Chondrocyte (in vitro differentiated cells): ENCODE measurements around the gene HLCS. TPM values are rescaled to one million over a fixed set of nuclear protein-coding genes. Genes with fewer than 3 reads are reported as not detected.

Experiments used
- DNase-seq: peaks from one replicate; pipeline ENCODE4 v3.0.0; 2021; ENCODE audit warnings: mixed read lengths, low spot score
- H3K27ac Mint-ChIP-seq: one replicate; pipeline ENCODE4 v1.8.0; 2021; ENCODE audit warnings: mild to moderate bottlenecking, moderate library complexity, mixed read lengths; ENCODE audit not compliant: unreplicated experiment
- H3K27me3 Mint-ChIP-seq: 2 replicates; pipeline ENCODE4 v1.8.0; 2021; ENCODE audit warnings: low read depth, mixed read lengths
- H3K36me3 Mint-ChIP-seq: 2 replicates; pipeline ENCODE4 v1.8.0; 2021; ENCODE audit warnings: low read depth, mixed read lengths
- H3K4me1 Mint-ChIP-seq: 2 replicates; pipeline ENCODE4 v1.8.0; 2021; ENCODE audit warnings: low read depth, mild to moderate bottlenecking, mixed read lengths
- H3K4me3 Mint-ChIP-seq: one replicate; pipeline ENCODE4 v1.8.0; 2021; ENCODE audit warnings: mild to moderate bottlenecking, moderate library complexity, mixed read lengths; ENCODE audit not compliant: unreplicated experiment
- H3K9me3 Mint-ChIP-seq: 2 replicates; pipeline ENCODE4 v1.8.0; 2021; ENCODE audit warnings: low read depth, mixed read lengths
- total RNA-seq: library from RNA; stranded (reverse); gene quantifications from 3 replicates; pipeline ENCODE4 v1.2.1, GENCODE V29; 2021
- TF ChIP-seq, protein P1 (sequence below): fragments of 200-600 bp; sonication (generic); IDR thresholded peaks from 2 replicates; pipeline ENCODE4 v1.5.0; 2021; ENCODE audit warnings: antibody characterized with exemption, mild to moderate bottlenecking, moderate library complexity

HLCS gene
- total RNA-seq, 1 donor from 2014 or later: 30.4 TPM

DNA sequence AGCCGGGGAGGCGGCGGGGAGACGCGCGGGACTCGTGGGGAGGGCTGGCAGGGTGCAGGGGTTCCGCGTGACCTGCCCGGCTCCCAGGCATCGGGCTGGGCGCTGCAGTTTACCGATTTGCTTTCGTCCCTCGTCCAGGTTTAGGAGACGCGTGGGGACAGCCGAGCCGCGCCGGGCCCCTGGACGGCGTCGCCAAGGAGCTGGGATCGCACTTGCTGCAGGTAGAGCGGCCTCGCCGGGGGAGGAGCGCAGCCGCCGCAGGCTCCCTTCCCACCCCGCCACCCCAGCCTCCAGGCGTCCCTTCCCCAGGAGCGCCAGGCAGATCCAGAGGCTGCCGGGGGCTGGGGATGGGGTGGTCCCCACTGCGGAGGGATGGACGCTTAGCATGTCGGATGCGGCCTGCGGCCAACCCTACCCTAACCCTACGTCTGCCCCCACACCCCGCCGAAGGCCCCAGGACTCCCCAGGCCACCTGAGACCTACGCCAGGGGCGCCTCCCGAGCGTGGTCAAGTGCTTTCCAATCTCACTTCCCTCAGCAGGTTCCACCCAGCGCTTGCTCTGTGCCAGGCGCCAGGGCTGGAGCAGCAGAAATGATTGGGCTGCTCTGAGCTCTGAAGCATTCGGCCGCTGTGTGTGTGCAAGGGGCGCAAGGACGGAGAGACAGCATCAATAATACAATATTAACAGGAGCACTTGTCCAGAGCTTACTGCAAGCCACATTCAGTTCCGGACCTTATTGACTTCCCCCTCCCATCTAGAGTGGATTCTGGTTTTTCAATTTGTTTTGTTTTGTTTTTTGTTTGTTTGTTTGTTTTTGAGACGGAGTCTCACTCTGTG lies 257.2 kb downstream of the HLCS start:
- no peak for DNase-seq
- Mint-ChIP-seq H3K4me3 (no peak overlapping the region), H3K9me3 (no peaks in the 10 kb centered on the region), H3K4me1 (peaks cover 22% of the 10 kb centered on the region), H3K27me3 (peaks cover 77% of the 10 kb centered on the region), H3K27ac (no peak overlapping the region), H3K36me3 (no peaks in the 10 kb centered on the region)
- TF ChIP-seq, protein P1, sequence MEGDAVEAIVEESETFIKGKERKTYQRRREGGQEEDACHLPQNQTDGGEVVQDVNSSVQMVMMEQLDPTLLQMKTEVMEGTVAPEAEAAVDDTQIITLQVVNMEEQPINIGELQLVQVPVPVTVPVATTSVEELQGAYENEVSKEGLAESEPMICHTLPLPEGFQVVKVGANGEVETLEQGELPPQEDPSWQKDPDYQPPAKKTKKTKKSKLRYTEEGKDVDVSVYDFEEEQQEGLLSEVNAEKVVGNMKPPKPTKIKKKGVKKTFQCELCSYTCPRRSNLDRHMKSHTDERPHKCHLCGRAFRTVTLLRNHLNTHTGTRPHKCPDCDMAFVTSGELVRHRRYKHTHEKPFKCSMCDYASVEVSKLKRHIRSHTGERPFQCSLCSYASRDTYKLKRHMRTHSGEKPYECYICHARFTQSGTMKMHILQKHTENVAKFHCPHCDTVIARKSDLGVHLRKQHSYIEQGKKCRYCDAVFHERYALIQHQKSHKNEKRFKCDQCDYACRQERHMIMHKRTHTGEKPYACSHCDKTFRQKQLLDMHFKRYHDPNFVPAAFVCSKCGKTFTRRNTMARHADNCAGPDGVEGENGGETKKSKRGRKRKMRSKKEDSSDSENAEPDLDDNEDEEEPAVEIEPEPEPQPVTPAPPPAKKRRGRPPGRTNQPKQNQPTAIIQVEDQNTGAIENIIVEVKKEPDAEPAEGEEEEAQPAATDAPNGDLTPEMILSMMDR: no peak

DNA sequence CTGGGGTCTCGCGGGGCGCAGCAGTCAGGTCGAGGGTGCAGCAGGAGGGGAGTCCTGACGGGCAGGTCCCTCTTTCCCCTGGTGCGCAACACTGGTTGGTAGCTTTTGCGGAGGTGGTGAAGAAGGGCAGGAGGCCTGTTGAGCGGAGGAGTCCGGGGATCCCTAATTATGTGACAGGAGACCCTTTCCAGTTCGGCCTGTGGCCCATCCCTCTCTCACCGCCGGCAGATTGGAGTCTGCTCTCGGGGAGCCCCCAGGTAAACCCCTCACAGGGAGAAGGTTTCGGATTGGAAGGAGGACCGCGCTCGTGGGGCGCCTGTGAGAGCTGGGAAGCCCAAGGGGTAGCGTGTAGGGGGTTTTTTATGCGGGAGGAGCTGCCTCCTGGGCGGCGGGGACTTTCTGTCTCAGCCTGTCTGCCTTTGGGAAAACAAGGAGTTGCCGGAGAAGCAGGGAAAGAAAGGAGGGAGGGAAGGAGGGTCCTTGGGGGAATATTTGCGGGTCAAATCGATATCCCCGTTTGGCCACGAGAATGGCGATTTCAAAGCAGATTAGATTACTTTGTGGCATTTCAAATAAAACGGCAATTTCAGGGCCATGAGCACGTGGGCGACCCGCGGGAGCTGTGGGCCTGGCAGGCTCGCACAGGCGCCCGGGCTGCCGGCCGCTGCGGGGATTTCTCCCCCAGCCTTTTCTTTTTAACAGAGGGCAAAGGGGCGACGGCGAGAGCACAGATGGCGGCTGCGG lies 258.0 kb downstream of the HLCS start:
- TF ChIP-seq, protein P1: no peak
- Mint-ChIP-seq H3K4me3 (peak overlapping the region; percentile 41), H3K4me1 (peaks cover 22% of the 10 kb centered on the region)

DNA sequence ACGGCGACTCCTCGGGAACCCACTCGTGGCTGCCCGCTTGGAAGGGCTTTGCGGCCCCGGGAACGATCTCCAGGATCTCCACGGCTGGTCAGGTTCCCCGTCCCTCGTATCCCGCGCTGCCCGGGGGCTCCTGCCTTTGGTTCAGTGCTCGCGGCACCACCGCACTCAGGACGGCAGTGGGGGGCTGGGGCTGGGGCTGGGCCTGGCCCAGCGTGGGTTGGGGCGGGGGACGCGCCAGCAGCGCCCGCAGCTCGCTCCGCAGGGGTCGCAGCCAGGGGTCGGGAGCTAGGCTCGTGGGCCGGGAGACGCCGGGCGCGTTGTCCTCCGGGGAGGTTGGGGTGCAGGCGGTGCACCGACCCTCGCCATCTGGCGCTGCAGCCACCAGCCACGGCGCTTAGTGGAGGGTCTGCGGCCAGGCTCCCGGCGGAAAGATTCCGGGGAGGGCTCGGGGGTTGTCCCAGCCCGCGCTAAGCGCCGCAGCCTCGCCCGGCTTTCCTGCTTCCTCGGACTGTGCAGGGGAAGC lies 258.6 kb downstream of the HLCS start:
- DNase-seq: no peak
- Mint-ChIP-seq H3K4me3 (peak overlapping the region; percentile 41), H3K27ac (no peak overlapping the region), H3K27me3 (peaks cover 79% of the 10 kb centered on the region), H3K36me3 (no peaks in the 10 kb centered on the region), H3K4me1 (peaks cover 22% of the 10 kb centered on the region), H3K9me3 (no peaks in the 10 kb centered on the region)
- TF ChIP-seq, protein P1: no peak

More for the DNA sequence above, 258.0 kb downstream of the HLCS start:
- H3K9me3 Mint-ChIP-seq: no peaks in the 10 kb centered on the region
- no peak overlapping the region for H3K27ac Mint-ChIP-seq
- DNase-seq: no peak
- H3K27me3 Mint-ChIP-seq: peaks cover 79% of the 10 kb centered on the region
- H3K36me3 Mint-ChIP-seq: no peaks in the 10 kb centered on the region

DNA sequence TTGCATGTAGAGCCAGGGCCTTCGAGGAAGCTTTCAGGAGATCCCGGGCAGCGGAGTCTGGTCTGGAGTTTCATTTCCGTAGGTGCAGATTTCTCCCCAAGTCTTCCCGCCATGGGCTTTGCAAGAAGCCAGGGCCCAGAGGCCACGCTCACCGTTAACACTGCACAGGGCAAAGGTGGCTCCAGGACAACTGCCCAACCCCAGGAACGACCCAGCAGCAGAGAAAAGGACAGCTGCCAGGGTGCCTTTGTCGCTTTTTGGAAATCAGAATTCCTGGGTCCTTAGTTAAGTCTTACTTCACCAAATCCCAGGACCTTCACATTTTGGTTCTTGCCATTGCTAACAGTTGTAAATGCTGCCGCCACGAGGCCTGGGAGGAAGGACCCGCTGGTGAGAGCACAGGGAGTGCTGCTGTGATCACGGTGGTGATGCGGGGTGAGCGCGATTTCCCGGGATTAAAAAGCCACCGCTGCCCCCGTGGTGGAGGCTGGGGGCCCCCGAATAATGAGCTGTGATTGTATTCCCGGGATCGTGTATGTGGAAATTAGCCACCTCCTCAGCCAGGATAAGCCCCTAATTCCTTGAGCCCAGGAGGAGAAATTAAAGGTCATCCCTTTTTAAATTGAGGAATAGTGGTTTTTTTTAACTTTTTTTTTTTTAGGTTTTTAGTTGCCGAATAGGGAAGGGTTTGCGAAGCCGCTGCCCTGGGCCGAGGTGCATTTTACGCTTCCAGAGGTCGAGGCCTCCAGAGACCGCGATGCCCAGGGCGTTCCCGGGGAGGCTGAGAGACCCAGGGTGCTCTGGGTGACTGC lies 259.3 kb downstream of the HLCS start:
- H3K4me1 Mint-ChIP-seq: peaks cover 22% of the 10 kb centered on the region
- no peak for DNase-seq
- no peak overlapping the region for H3K27ac Mint-ChIP-seq
- no peaks in the 10 kb centered on the region for H3K36me3 Mint-ChIP-seq
- TF ChIP-seq, protein P1: peak; percentile 64
- no peak overlapping the region for H3K4me3 Mint-ChIP-seq
- H3K9me3 Mint-ChIP-seq: no peaks in the 10 kb centered on the region
- peaks cover 79% of the 10 kb centered on the region for H3K27me3 Mint-ChIP-seq
